ENCODE data around the gene ARHGAP27.
"Not testable (repeated sequence)": the region's sequence is repeated elsewhere in the genome, so short reads cannot be mapped to it uniquely, and the experiment has no call there.

Gene ARHGAP27, protein sequence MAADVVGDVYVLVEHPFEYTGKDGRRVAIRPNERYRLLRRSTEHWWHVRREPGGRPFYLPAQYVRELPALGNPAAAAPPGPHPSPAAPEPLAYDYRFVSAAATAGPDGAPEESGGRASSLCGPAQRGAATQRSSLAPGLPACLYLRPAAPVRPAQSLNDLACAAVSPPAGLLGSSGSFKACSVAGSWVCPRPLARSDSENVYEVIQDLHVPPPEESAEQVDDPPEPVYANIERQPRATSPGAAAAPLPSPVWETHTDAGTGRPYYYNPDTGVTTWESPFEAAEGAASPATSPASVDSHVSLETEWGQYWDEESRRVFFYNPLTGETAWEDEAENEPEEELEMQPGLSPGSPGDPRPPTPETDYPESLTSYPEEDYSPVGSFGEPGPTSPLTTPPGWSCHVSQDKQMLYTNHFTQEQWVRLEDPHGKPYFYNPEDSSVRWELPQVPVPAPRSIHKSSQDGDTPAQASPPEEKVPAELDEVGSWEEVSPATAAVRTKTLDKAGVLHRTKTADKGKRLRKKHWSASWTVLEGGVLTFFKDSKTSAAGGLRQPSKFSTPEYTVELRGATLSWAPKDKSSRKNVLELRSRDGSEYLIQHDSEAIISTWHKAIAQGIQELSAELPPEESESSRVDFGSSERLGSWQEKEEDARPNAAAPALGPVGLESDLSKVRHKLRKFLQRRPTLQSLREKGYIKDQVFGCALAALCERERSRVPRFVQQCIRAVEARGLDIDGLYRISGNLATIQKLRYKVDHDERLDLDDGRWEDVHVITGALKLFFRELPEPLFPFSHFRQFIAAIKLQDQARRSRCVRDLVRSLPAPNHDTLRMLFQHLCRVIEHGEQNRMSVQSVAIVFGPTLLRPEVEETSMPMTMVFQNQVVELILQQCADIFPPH

GRCh38 chr17:45432405-45433158 lies at the start of gene ARHGAP27:
Gene ARHGAP27, minus strand, starts transcription at chr17:45432870. Its CDS starts 2,591 bp downstream, at chr17:45430279.
- DNase-seq (ENCODE audit: low spot score) = no peak

- not testable (repeated sequence) for DNase-seq (ENCODE audit: low spot score)
Measured at GRCh38 chr17:45482317-45482716, 49.6 kb upstream of the ARHGAP27 start.

DNA sequence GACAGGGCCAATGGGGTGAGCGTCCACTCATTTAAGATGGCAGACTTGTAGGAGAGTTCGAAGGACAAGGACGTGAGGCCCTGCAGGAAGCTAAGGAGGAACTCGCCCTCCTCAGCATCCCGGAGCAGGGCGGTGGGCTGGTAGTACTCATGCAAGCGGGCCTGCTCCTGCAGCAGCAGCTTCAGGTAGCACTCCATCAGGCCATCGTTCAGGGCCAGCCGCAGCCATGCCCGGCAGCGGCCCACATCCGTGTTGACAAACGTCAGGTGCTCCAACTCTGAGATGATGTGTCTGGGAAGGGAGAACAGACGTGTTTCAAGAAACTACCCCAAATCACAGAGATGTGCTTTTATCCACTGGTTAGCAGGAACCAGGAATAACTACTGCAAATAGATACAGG lies 42.8 kb upstream of the ARHGAP27 start:
- not testable (repeated sequence) for DNase-seq (ENCODE audit: low spot score)

- not testable (repeated sequence) for DNase-seq (ENCODE audit: low spot score)
Measured at GRCh38 chr17:45472249-45472648, 39.6 kb upstream of the ARHGAP27 start.

DNA sequence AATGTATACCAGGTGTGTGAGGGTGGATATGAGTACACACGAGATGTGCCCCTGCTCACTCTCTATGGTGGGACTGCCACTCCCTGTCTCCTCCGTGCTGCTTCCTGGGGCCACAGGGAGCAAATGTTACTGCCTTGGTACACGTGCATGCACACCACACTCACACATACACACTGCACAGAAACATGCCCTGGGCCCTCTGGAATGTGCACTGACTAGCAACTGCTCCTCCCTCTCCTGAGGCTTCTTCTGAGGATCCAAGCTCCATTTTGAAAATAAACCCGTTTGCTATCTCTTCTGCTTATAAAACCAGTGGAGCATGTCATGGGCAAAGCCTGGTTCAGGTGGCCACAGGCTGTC lies 36.5 kb upstream of the ARHGAP27 start:
- DNase-seq (ENCODE audit: low spot score) = not testable (repeated sequence)

GRCh38 chr17:45468293-45469203 lies 35.9 kb upstream of the ARHGAP27 start:
- not testable (repeated sequence) for DNase-seq (ENCODE audit: low spot score)

- not testable (repeated sequence) for DNase-seq (ENCODE audit: low spot score)
Measured at GRCh38 chr17:45461524-45462327, 29.1 kb upstream of the ARHGAP27 start.

GRCh38 chr17:45460422-45460821 lies 27.8 kb upstream of the ARHGAP27 start:
- DNase-seq (ENCODE audit: low spot score) = not testable (repeated sequence)

DNA sequence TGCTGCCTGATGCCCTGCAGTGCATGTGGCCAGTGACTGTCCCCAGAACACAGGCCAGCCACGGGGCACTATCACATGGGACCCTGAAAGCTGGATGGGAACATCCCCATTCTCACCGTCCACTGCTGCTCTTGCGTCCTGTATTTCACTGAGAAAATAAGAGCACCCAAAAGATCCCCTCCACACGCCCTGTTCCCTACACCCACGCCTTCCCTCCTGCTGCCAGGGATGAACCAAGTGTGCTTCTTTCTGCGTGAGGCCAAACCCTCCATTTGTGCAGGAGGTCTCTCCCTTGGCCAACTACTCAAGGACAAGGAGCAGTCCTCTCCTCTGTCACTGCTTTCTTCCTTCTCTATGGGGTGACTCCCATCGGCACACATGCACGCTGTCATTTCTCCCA lies 21.7 kb upstream of the ARHGAP27 start:
- DNase-seq (ENCODE audit: low spot score) = not testable (repeated sequence)

GRCh38 chr17:45453731-45454130 lies 21.1 kb upstream of the ARHGAP27 start:
- not testable (repeated sequence) for DNase-seq (ENCODE audit: low spot score)

DNA sequence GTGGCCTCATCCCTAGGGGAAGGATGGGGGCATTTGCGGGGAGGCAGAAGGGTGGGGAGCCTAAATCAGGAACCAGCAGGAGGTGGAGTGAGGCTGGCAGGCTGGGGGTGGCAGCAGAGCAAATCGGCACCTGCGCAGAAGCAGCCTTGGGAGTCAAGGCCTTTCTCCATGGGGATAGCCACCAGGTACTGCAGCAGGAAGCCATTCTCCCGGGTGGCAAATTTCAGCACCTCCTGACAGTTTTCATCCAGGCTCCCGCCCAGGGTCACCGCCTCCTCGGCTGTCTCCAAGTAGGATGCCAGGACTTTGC lies 20.5 kb upstream of the ARHGAP27 start:
- not testable (repeated sequence) for DNase-seq (ENCODE audit: low spot score)

DNA sequence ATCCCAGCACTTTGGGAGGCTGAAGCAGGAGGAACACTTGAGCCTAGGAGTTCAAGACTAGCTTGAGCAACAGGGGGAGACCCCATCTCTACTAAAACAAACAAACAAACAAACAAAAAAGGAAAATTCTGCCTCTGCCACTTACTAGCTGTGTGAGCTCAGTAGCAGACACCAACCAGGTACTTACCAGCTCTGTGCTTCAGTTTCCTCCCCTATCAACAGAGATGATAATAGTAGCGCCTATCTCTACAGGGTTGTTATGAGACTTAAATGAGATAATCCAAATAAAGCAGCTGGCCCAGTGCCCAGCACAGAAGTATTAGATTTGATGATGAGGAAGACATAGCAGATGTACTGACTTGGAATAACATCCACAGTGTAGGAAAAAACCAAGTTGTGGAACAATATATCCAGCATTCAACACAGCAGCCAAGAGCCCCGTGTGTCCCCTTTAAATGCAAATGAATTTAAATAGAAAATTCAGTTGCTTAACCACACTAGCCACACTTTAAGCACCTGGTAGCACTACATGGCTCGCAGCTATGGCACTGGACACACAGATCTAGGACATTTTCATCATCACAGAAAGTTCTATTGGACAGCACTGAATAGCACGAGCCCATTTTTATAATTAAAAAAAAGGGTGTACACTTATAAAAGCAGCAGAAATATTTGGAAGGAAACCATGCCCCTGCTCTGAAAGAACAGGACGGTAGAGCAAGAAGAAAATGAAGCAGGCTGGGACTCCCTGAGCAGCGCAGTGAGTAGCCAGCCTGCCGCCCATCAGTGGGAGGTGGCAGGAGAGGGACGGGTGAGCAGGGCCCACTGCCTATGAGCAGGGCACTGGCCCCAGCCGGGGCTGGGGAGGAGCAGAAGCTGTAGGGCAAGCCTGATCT lies 19.9 kb upstream of the ARHGAP27 start:
- not testable (repeated sequence) for DNase-seq (ENCODE audit: low spot score)

- not testable (repeated sequence) for DNase-seq (ENCODE audit: low spot score)
Measured at GRCh38 chr17:45451660-45452059, 19.0 kb upstream of the ARHGAP27 start.

DNA sequence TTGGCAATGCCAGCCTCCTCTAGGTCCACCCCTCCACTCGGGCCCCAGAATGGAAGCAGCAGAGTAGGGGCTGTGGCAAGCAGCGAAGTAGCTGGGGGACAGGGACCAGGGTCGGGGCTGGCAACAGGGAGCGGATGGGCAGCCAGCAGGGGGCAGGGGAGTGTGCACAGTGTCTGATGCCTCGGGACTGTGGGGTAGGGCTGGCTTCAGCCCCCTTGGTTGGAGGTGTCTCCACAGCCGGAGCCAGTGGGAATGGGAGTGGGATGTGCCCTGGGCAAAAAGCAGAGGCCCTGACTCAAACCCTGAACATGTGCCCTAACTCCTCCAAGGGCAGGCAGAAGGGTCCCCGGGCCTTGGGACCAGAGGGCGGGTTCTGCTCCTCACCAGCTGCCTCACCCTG lies 18.5 kb upstream of the ARHGAP27 start:
- DNase-seq (ENCODE audit: low spot score) = peak; percentile 61

DNA sequence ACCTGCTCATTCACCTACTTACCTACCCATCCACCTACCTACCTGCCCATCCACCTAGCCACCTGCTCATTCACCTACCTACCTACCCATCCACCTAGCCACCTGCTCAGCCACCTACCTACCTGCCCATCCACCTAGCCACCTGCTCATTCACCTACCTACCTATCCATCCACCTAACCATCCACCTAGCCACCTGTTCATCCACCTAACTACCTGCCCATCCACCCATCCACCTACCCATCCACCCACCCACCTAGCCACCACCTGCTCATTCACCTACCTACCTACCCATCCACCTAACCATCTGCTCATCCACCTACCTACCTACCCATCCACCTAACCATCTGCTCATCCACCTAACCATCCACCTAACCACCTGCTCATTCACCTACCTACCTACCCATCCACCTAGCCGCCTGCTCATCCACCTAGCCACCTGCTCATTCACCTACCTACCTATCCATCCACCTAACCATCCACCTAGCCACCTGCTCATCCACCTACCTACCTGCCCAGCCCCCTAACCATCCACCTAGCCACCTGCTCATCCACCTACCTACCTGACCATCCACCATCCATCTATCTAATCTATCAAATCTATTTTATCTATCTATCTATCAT lies 17.1 kb upstream of the ARHGAP27 start:
- not testable (repeated sequence) for DNase-seq (ENCODE audit: low spot score)

- not testable (repeated sequence) for DNase-seq (ENCODE audit: low spot score)
Measured at GRCh38 chr17:45449260-45449659, 16.6 kb upstream of the ARHGAP27 start.

DNA sequence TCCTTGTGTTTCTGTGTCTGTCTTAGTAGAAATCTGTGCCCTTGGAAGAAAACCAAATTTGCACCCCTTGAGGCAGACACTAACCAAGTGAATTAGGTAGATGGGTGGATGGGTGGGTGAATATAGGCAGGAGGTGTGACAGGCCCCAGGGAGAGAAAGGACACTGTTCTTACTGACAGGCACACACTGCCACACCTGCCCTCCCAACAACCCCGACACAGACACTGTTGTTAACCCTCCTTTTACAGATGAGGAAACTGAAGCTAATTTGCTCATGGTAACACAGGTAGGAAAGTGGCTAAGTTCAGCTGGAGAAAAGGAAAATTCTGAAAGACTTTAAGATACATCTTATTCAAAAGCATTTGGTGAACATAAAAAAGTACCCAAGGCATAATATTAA lies 15.8 kb upstream of the ARHGAP27 start:
- DNase-seq (ENCODE audit: low spot score) = not testable (repeated sequence)

- not testable (repeated sequence) for DNase-seq (ENCODE audit: low spot score)
Measured at GRCh38 chr17:45448066-45448465, 15.4 kb upstream of the ARHGAP27 start.

DNA sequence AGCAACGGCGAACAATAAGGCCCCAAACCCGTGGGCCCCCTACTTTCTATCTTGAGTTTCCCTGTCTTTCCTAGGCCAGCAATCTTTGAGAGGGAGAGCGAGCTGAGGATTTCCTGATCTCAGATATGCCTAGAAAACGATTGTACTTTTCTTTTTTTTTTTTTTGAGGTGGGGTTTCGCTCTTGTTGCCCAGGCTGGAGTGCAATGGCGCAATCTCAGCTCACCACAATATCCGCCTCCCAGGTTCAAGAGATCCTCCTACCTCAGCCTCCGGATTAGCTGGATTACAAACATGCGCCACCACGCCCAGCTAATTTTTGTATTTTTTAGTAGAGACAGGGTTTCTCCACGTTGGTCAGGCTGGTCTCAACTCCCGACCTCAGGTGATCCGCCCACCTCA lies 15.0 kb upstream of the ARHGAP27 start:
- DNase-seq (ENCODE audit: low spot score) = not testable (repeated sequence)

All from D341Med (cell line).